ENCODE data around the gene MOSMO.
A peak's percentile ranks its signal among the peaks of the same experiment; 100 is the strongest.

MOSMO gene

GRCh38 chr16:22007159-22007508, 777 bp upstream of the MOSMO start:
- H3K4me3 ChIP-seq (ENCODE audit: control insufficient read depth, low read depth, low read length): peak overlapping the region; percentile 77
- DNase-seq (ENCODE audit: low read depth): no peak
- TF ChIP-seq CTCF (IDR thresholded peaks at IDR 0.05; ENCODE audit: control insufficient read depth, insufficient read depth, low read depth, low read length, missing control alignments): no peak

GRCh38 chr16:22008215-22009059, 526 bp downstream of the MOSMO start:
- H3K4me3 ChIP-seq (ENCODE audit: control insufficient read depth, low read depth, low read length): peak overlapping the region; percentile 97
- TF ChIP-seq CTCF (IDR thresholded peaks at IDR 0.05; ENCODE audit: control insufficient read depth, insufficient read depth, low read depth, low read length, missing control alignments): no peak
- DNase-seq (ENCODE audit: low read depth): no peak

GRCh38 chr16:22010902-22011301, 3.0 kb downstream of the MOSMO start:
- no peak overlapping the region for H3K4me3 ChIP-seq (ENCODE audit: control insufficient read depth, low read depth, low read length)
- TF ChIP-seq CTCF (IDR thresholded peaks at IDR 0.05; ENCODE audit: control insufficient read depth, insufficient read depth, low read depth, low read length, missing control alignments): no peak
- DNase-seq (ENCODE audit: low read depth): no peak

GRCh38 chr16:22012241-22012640, 4.3 kb downstream of the MOSMO start:
- no peak for TF ChIP-seq CTCF (IDR thresholded peaks at IDR 0.05; ENCODE audit: control insufficient read depth, insufficient read depth, low read depth, low read length, missing control alignments)
- DNase-seq (ENCODE audit: low read depth): no peak
- H3K4me3 ChIP-seq (ENCODE audit: control insufficient read depth, low read depth, low read length): no peak overlapping the region

GRCh38 chr16:22013486-22013885, 5.6 kb downstream of the MOSMO start:
- no peak overlapping the region for H3K4me3 ChIP-seq (ENCODE audit: control insufficient read depth, low read depth, low read length)
- no peak for TF ChIP-seq CTCF (IDR thresholded peaks at IDR 0.05; ENCODE audit: control insufficient read depth, insufficient read depth, low read depth, low read length, missing control alignments)
- no peak for DNase-seq (ENCODE audit: low read depth)

GRCh38 chr16:22014271-22014873, 6.5 kb downstream of the MOSMO start:
- DNase-seq (ENCODE audit: low read depth): no peak
- TF ChIP-seq CTCF (IDR thresholded peaks at IDR 0.05; ENCODE audit: control insufficient read depth, insufficient read depth, low read depth, low read length, missing control alignments): no peak
- no peak overlapping the region for H3K4me3 ChIP-seq (ENCODE audit: control insufficient read depth, low read depth, low read length)
